ENCODE results near the gene ZMAT5. TPM values are rescaled to one million over a fixed set of nuclear protein-coding genes. Genes with fewer than 3 reads are reported as not detected.

The ZMAT5 gene
- total RNA-seq, 1 experiment from 2014 or later: 24.2 TPM

DNA sequence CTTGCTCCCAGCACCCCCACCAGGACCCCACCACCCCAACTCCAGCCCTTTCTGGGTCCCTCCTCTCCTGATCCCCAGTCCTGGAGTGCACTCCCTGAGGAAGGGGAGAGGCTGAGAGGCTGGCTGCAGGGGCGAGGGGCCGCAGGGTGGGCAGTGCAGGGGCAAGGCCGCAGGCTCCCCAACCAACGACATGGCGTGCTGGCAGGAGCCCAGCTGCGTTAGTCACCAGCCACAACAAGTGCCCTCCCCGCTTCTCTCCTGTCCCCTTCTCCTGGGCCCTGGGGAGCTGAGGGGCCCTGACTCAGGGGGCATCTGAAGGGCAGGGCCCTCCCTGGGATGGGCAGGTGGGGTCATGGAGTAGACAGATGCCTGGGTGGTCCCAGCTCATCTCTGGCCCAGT is 44.7 kb downstream of the ZMAT5 start:
- ATAC-seq (peak; percentile 46; the same call in 1 of the 2 replicates), DNase-seq (peak; percentile 37)
- no TSS peak for BruUV-seq (replicated peaks)
- Histone ChIP-seq H3K9ac (ENCODE audit: low read length) (no peak overlapping the region), H3K27ac (ENCODE audit: low read length) (no peak overlapping the region), H3K9me2 (replicated peaks; ENCODE audit: low read length) (no peaks in the 10 kb centered on the region), H3K9me3 (ENCODE audit: low read length) (no peaks in the 10 kb centered on the region), H3F3A (ENCODE audit: low read length, unreplicated experiment) (no peaks in the 10 kb centered on the region), H3K4me3 (ENCODE audit: low read length) (no peak overlapping the region), H3K79me2 (ENCODE audit: low read length) (no peaks in the 10 kb centered on the region), H4K20me1 (ENCODE audit: low read length) (no peaks in the 10 kb centered on the region), H3K27me3 (ENCODE audit: low read length) (peaks cover 8% of the 10 kb centered on the region), H3K36me3 (ENCODE audit: low read depth, low read length) (no peaks in the 10 kb centered on the region), H2AFZ (ENCODE audit: low read length) (no peak overlapping the region), H3K4me2 (ENCODE audit: low read length) (no peak overlapping the region), H3K4me1 (ENCODE audit: insufficient read depth, low read length) (no peaks in the 10 kb centered on the region; the same call in 1 of the 2 replicates)
- intact Hi-C loops (cut with micrococcal nuclease): no loop called here
- TF ChIP-seq EZH2 (IDR thresholded peaks at IDR 0.05; ENCODE audit: low read length, unreplicated experiment) (no peak), EZH2phosphoT487 (IDR thresholded peaks at IDR 0.05; ENCODE audit: borderline replicate concordance, low read length) (no peak)
- TF ChIP-seq, protein P1, sequence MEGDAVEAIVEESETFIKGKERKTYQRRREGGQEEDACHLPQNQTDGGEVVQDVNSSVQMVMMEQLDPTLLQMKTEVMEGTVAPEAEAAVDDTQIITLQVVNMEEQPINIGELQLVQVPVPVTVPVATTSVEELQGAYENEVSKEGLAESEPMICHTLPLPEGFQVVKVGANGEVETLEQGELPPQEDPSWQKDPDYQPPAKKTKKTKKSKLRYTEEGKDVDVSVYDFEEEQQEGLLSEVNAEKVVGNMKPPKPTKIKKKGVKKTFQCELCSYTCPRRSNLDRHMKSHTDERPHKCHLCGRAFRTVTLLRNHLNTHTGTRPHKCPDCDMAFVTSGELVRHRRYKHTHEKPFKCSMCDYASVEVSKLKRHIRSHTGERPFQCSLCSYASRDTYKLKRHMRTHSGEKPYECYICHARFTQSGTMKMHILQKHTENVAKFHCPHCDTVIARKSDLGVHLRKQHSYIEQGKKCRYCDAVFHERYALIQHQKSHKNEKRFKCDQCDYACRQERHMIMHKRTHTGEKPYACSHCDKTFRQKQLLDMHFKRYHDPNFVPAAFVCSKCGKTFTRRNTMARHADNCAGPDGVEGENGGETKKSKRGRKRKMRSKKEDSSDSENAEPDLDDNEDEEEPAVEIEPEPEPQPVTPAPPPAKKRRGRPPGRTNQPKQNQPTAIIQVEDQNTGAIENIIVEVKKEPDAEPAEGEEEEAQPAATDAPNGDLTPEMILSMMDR (conservative IDR thresholded peaks at IDR 0.05; ENCODE audit: low read depth, low read length): no peak
- POLR2A ChIA-PET (ENCODE audit: unreplicated experiment): no interaction called here
- CTCF ChIA-PET: no interaction called here

DNA sequence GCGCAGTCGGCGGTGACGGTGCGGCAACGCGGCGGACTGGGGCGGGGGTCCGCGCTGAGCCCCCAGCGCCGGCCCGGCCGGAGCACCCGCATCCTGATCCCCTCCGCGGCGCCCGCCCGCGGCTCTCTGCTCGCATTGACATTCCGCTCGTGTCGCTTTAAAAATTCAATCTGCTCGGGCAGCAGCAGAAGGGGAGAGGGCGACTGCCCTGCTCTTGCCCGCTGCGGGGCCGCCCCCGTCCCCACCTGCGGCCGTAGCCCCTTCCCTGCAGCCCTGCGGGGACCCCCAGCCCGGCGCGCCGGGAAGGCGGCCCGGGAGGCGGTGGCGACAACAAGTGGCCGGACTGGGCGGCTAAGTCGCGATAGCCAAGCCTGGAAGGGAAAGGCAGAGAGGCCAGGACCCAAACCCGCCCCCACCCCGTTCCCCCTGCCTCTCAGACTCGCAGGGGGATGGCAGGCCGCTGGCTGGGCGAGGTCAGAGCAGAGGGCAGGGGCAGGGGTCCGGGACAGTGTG is 45.9 kb downstream of the ZMAT5 start:
- H4K20me1 ChIP-seq (ENCODE audit: low read length): no peaks in the 10 kb centered on the region
- peak overlapping the region; percentile 73 for H3K4me2 ChIP-seq (ENCODE audit: low read length)
- H2AFZ ChIP-seq (ENCODE audit: low read length): 0 out of 2 replicates have a peak overlapping the region, but pooled peaks have one; percentile 48
- H3K27me3 ChIP-seq (ENCODE audit: low read length): peaks cover 8% of the 10 kb centered on the region
- H3K79me2 ChIP-seq (ENCODE audit: low read length): no peaks in the 10 kb centered on the region
- no peaks in the 10 kb centered on the region for H3K9me2 ChIP-seq (replicated peaks; ENCODE audit: low read length)
- no TSS peak for BruUV-seq (replicated peaks)
- ChIA-PET POLR2A (ENCODE audit: unreplicated experiment) (no interaction called here), CTCF (no interaction called here)
- no peak for DNase-seq
- TF ChIP-seq EZH2 (IDR thresholded peaks at IDR 0.05; ENCODE audit: low read length, unreplicated experiment): peak; percentile 44
- TF ChIP-seq, protein P1 (conservative IDR thresholded peaks at IDR 0.05; ENCODE audit: low read depth, low read length): no peak
- 0 out of 2 replicates have a peak, but pooled peaks have one; percentile 26 for TF ChIP-seq EZH2phosphoT487 (IDR thresholded peaks at IDR 0.05; ENCODE audit: borderline replicate concordance, low read length)
- H3F3A ChIP-seq (ENCODE audit: low read length, unreplicated experiment): no peaks in the 10 kb centered on the region
- no peaks in the 10 kb centered on the region for H3K9me3 ChIP-seq (ENCODE audit: low read length)
- H3K4me3 ChIP-seq (ENCODE audit: low read length): peak overlapping the region; percentile 50; the same call in 1 of the 2 replicates
- no peaks in the 10 kb centered on the region for H3K36me3 ChIP-seq (ENCODE audit: low read depth, low read length)
- ATAC-seq: no peak; the same call in 1 of the 2 replicates
- no peak overlapping the region for H3K9ac ChIP-seq (ENCODE audit: low read length)
- no peaks in the 10 kb centered on the region; the same call in 1 of the 2 replicates for H3K4me1 ChIP-seq (ENCODE audit: insufficient read depth, low read length)
- H3K27ac ChIP-seq (ENCODE audit: low read length): no peak overlapping the region
- intact Hi-C loops (cut with micrococcal nuclease): no loop called here

DNA sequence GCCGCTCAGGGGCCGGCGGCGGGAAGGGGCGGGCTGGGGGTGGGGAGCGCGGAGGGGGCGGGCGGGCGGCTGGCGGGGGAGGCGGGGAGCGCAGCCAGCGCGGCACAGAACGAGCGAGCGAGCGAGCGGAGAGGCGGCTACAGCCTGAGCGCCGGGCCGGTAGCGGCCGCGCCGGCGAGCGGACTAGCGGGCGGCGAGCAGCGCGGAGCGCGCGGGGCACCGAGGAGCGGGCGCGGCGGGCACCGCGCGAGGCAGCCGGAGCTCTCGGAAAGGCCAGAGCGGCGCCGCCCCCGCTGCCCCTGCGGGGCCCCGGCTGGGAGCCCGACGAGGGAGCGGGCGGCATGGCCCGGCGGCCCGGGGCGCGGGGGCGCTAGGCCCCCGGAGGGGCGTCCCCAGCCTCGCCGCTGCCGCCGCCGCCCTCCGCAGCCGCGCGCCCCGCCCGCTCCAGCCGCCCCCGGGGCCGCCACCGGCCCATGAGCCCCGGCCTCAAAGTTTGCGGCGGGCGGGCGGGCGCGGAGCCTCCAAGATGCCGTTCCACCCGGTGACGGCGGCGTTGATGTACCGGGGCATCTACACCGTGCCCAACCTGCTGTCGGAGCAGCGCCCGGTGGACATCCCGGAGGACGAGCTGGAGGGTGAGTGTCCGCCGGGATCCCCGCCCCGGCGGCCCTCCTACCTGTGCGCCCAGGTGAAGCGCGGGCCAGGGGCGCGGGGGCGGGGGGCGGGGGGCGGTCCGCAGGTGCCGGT is 46.7 kb downstream of the ZMAT5 start, which contains the start of gene CABP7:
Gene CABP7, plus strand, starts transcription at position 105 of the 747 bp plus-strand sequence. Its CDS starts 422 bp downstream, at position 527.
- Histone ChIP-seq H3K9me2 (replicated peaks; ENCODE audit: low read length) (no peaks in the 10 kb centered on the region), H3F3A (ENCODE audit: low read length, unreplicated experiment) (no peaks in the 10 kb centered on the region), H3K9ac (ENCODE audit: low read length) (no peak within 1 kb of the TSS), H2AFZ (ENCODE audit: low read length) (0 out of 2 replicates have a peak within 1 kb of the TSS, but pooled peaks have one; percentile 48), H3K27me3 (ENCODE audit: low read length) (peaks cover 8% of the 10 kb centered on the region), H3K79me2 (ENCODE audit: low read length) (no peaks in the 10 kb centered on the region), H3K9me3 (ENCODE audit: low read length) (no peaks in the 10 kb centered on the region), H3K4me2 (ENCODE audit: low read length) (peak within 1 kb of the TSS; percentile 73), H3K4me1 (ENCODE audit: insufficient read depth, low read length) (no peaks in the 10 kb centered on the region; the same call in 1 of the 2 replicates), H3K36me3 (ENCODE audit: low read depth, low read length) (no peaks in the 10 kb centered on the region), H3K27ac (ENCODE audit: low read length) (no peak within 1 kb of the TSS), H3K4me3 (ENCODE audit: low read length) (peak within 1 kb of the TSS; percentile 50; the same call in 1 of the 2 replicates), H4K20me1 (ENCODE audit: low read length) (no peaks in the 10 kb centered on the region)
- ChIA-PET CTCF (no interaction called here), POLR2A (ENCODE audit: unreplicated experiment) (no interaction called here)
- peak; percentile 7 for DNase-seq
- TF ChIP-seq EZH2 (IDR thresholded peaks at IDR 0.05; ENCODE audit: low read length, unreplicated experiment) (no peak), EZH2phosphoT487 (IDR thresholded peaks at IDR 0.05; ENCODE audit: borderline replicate concordance, low read length) (no peak)
- TF ChIP-seq, protein P1 (conservative IDR thresholded peaks at IDR 0.05; ENCODE audit: low read depth, low read length): no peak
- peak; percentile 42 for ATAC-seq
- BruUV-seq (replicated peaks): no TSS peak
- intact Hi-C loops (cut with micrococcal nuclease): no loop called here

Data from PC-3 (cell line).